Epithelial cell of prostate (primary cell): ENCODE measurements around the gene FDX2.

Source experiments
- DNase-seq: peaks from one replicate; pipeline ENCODE4 v3.0.0-alpha.2; 2011; ENCODE audit warnings: low read depth, low spot score
- H3K27ac ChIP-seq: fragments of 450-650 bp; 2 replicates; pipeline ENCODE4 v1.5.1; 2017; ENCODE audit warnings: mild to moderate bottlenecking

FDX2 gene

GRCh38 chr19:10260141-10260584 is 55.7 kb downstream of the FDX2 start:
- peak; percentile 75 for DNase-seq
- peak overlapping the region; percentile 52 for H3K27ac ChIP-seq
